ENCODE data around the gene NDC80. TPM values are rescaled to one million over a fixed set of nuclear protein-coding genes. Genes with fewer than 3 reads are reported as not detected.
A peak's percentile ranks its signal among the peaks of the same experiment; 100 is the strongest.

The NDC80 gene
- total and polyA plus RNA-seq, 4 experiments from 2014 or later, result 2.1 to 6.4 (median 5.0) TPM

DNA sequence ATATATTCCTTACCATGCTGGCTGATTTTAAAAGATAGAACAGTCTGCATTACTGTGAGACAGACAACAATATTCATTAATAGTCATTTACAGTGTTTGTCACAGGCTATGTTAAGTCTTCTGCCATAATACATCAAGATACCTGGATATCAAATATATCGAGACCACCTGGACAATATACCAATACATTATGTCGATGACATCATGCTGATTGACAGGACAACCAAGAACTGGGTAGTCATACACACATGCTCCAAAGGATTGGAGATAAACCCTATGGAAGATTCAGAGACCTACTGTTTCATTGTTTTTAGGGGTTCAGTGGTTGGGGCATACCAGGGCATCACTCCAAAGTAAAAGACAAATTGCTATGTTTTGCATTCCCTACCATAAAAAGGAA lies 57.6 kb downstream of the NDC80 start:
- Mint-ChIP-seq H3K27ac (no peak overlapping the region), H3K27me3 (no peaks in the 10 kb centered on the region), H3K36me3 (peaks cover 0 to 5% of the 10 kb centered on the region in 2 donors), H3K9me3 (peaks cover 0 to 5% (median 0%) of the 10 kb centered on the region in 8 donors), H3K4me3 (no peak overlapping the region), H3K4me1 (peaks cover 19 to 41% (median 34%) of the 10 kb centered on the region in 4 donors)
- POLR2A ChIA-PET (ENCODE audit: partially characterized antibody), result no interaction called here
- intact Hi-C loops (cut with micrococcal nuclease), result no loop called here
- no peak for DNase-seq
- no peak overlapping the region for H3K27ac ChIP-seq (ENCODE audit: low read depth, low read length)
- H3K9me3 ChIP-seq (ENCODE audit: control insufficient read depth in 1 of 2, low read length in 2 of 2), result no peaks in the 10 kb centered on the region
- CTCF ChIA-PET (ENCODE audit: partially characterized antibody), result interaction anchor here (3.9 kb wide), 1 partner anchor 7 kb away, joined by 18 read pairs; no protein-coding TSS in a partner anchor
- no peak overlapping the region for H3K4me3 ChIP-seq (ENCODE audit: low read length in 2 of 2)
- no peaks in the 10 kb centered on the region for H3K27me3 ChIP-seq (ENCODE audit: insufficient read depth, low read length)
- H3K4me1 ChIP-seq (ENCODE audit: insufficient read depth, low read length), result peaks cover 22% of the 10 kb centered on the region
- H3K36me3 ChIP-seq (ENCODE audit: insufficient read depth, low read length), result no peaks in the 10 kb centered on the region

DNA sequence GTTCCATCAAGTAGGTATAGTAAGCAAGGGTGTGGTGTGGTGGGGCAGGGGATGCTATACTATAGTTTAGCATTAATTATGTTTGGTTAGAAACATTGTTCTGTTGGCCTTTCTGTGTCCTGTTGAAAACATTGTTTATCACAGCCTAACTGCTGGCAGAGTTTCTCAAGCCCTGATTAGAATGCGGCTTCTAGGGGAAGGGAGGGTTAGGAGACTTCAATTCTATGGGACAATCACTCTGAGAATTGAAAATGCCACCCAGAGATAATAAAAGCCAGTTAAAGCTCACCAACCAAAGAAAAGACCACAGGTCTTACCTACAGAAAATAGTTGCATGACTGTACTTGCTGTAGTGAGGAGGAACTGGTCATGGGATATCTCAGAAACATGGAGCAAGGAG lies 64.2 kb downstream of the NDC80 start:
- ChIA-PET POLR2A (ENCODE audit: partially characterized antibody) (interaction anchor here (1.1 to 12.9 kb wide), 22 partner anchors 8 to 813 kb away, joined by 3 to 698 read pairs (median 11); partner anchors contain the start of genes METTL4, MYL12B, NDC80 and SMCHD1), CTCF (ENCODE audit: partially characterized antibody) (interaction anchor here (1.2 to 8.6 kb wide), 11 partner anchors 8 to 88 kb away, joined by 3 to 75 read pairs (median 11); partner anchors contain the start of genes METTL4, NDC80 and SMCHD1)
- Mint-ChIP-seq H3K27ac (peak overlapping the region in 6 of 7 donors; percentile 97 to 99 (median 98)), H3K36me3 (peaks cover 5 to 6% of the 10 kb centered on the region in 2 donors), H3K4me1 (peaks cover 58 to 96% (median 85%) of the 10 kb centered on the region in 4 donors), H3K4me3 (peak overlapping the region in 7 of 8 donors; percentile 28 to 85 (median 47)), H3K27me3 (peaks cover 0 to 2% of the 10 kb centered on the region in 2 donors), H3K9me3 (peaks cover 0 to 8% (median 0%) of the 10 kb centered on the region in 8 donors)
- Histone ChIP-seq H3K36me3 (ENCODE audit: insufficient read depth, low read length) (no peaks in the 10 kb centered on the region), H3K4me1 (ENCODE audit: insufficient read depth, low read length) (peaks cover 83% of the 10 kb centered on the region), H3K27ac (ENCODE audit: low read depth, low read length) (peak overlapping the region; percentile 87), H3K27me3 (ENCODE audit: insufficient read depth, low read length) (no peaks in the 10 kb centered on the region), H3K9me3 (ENCODE audit: control insufficient read depth in 1 of 2, low read length in 2 of 2) (no peaks in the 10 kb centered on the region), H3K4me3 (ENCODE audit: low read length in 2 of 2) (peak overlapping the region; percentile 4 to 31)
- intact Hi-C loops (cut with micrococcal nuclease), result loop anchor here (5.0 kb wide), 1 partner anchor 48 kb away; no protein-coding TSS in a partner anchor
- DNase-seq, result no peak

DNA sequence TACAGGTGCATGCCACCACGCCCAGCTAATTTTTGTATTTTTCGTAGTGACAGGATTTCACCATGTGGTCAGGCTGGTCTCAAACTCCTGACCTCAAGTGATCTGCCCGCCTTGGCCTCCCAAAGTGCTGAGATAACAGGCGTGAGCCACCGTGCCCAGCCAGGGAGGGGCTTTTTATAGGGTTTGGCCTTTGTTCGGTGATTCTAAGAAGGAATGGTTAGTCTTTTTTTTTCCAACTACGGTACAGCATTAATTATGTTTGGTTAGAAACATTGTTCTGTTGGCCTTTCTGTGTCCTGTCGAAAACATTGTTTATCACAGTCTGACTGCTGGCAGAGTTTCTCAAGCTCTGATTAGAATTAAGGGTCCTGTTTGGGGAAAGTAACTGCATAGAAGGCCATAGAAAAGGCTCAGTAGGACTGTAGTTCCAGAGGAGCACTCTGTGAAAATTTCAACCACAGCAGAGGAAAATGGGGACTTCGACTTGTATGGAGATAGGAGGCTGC lies 64.8 kb downstream of the NDC80 start:
- no peak for DNase-seq
- Mint-ChIP-seq H3K4me3 (peak overlapping the region; percentile 81 to 88 (median 85)), H3K4me1 (peaks cover 61 to 100% (median 88%) of the 10 kb centered on the region in 4 donors), H3K9me3 (peaks cover 0 to 8% (median 0%) of the 10 kb centered on the region in 8 donors), H3K36me3 (peaks cover 5 to 6% of the 10 kb centered on the region in 2 donors), H3K27ac (peak overlapping the region in 6 of 7 donors; percentile 97 to 99 (median 98)), H3K27me3 (peaks cover 0 to 2% of the 10 kb centered on the region in 2 donors)
- ChIA-PET CTCF (ENCODE audit: partially characterized antibody) (interaction anchor here (0.7 to 8.6 kb wide), 21 partner anchors 9 to 89 kb away, joined by 3 to 75 read pairs (median 4); partner anchors contain the start of genes METTL4, NDC80 and SMCHD1), POLR2A (ENCODE audit: partially characterized antibody) (interaction anchor here (0.6 to 12.9 kb wide), 40 partner anchors 9 to 812 kb away, joined by 3 to 698 read pairs (median 8); partner anchors contain the start of genes METTL4, MYL12A, MYL12B and NDC80)
- intact Hi-C loops (cut with micrococcal nuclease), result loop anchor here (1.0 to 5.0 kb wide), 3 partner anchors 31 to 65 kb away; partner anchors contain the start of genes METTL4 and NDC80
- H3K27ac ChIP-seq (ENCODE audit: low read depth, low read length), result peak overlapping the region; percentile 87
- H3K4me1 ChIP-seq (ENCODE audit: insufficient read depth, low read length), result peaks cover 88% of the 10 kb centered on the region
- no peaks in the 10 kb centered on the region for H3K36me3 ChIP-seq (ENCODE audit: insufficient read depth, low read length)
- no peaks in the 10 kb centered on the region for H3K9me3 ChIP-seq (ENCODE audit: control insufficient read depth in 1 of 2, low read length in 2 of 2)
- no peaks in the 10 kb centered on the region for H3K27me3 ChIP-seq (ENCODE audit: insufficient read depth, low read length)
- H3K4me3 ChIP-seq (ENCODE audit: low read length in 2 of 2), result peak overlapping the region; percentile 19 to 31

DNA sequence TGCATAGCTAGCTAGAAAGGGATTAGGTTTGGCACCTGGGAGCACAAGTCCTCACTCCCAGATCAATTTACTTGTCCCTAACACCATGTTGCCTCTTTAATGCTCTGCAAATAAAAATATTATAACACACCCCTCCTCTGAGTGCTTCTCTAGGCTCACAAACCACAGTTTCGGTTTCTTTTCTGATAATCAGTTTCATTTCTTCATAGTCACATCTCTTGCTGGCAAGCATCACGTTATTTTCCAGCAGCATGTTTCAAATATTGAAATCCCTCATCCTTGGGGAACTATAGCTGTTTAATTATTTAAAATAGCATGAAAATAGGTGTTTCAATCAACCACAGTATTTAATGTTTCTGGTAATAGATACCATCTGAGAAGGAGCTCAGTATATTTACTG lies 70.3 kb downstream of the NDC80 start:
- Histone ChIP-seq H3K27ac (ENCODE audit: low read depth, low read length) (peak overlapping the region; percentile 73), H3K36me3 (ENCODE audit: insufficient read depth, low read length) (no peaks in the 10 kb centered on the region), H3K27me3 (ENCODE audit: insufficient read depth, low read length) (no peaks in the 10 kb centered on the region), H3K9me3 (ENCODE audit: control insufficient read depth in 1 of 2, low read length in 2 of 2) (no peaks in the 10 kb centered on the region), H3K4me1 (ENCODE audit: insufficient read depth, low read length) (peaks cover 86% of the 10 kb centered on the region), H3K4me3 (ENCODE audit: low read length in 2 of 2) (peak overlapping the region in 1 of 2 donors; percentile 8)
- peaks cover 0 to 4% of the 10 kb centered on the region in 2 donors for H3K36me3 Mint-ChIP-seq
- POLR2A ChIA-PET (ENCODE audit: partially characterized antibody), result interaction anchor here (0.9 to 12.9 kb wide), 7 partner anchors 10 to 620 kb away, joined by 3 to 698 read pairs (median 14); partner anchors contain the start of genes METTL4, MYL12B, NDC80 and SMCHD1
- peak overlapping the region in 3 of 7 donors; percentile 96 to 97 (median 96) for H3K27ac Mint-ChIP-seq
- intact Hi-C loops (cut with micrococcal nuclease), result loop anchor here (1.0 kb wide), 1 partner anchor 14 kb away; the partner anchor contains the start of gene SMCHD1
- CTCF ChIA-PET (ENCODE audit: partially characterized antibody), result interaction anchor here (1.0 to 8.6 kb wide), 3 partner anchors 12 to 70 kb away, joined by 3 to 75 read pairs (median 5); partner anchors contain the start of genes METTL4, NDC80 and SMCHD1
- peak overlapping the region; percentile 73 to 89 (median 84) for H3K4me3 Mint-ChIP-seq
- DNase-seq, result peak in 4 of 5 donors; percentile 52 to 67 (median 59)
- peaks cover 32 to 55% (median 45%) of the 10 kb centered on the region in 4 donors for H3K4me1 Mint-ChIP-seq
- H3K27me3 Mint-ChIP-seq, result peaks cover 0 to 2% of the 10 kb centered on the region in 2 donors
- peaks cover 0 to 2% (median 0%) of the 10 kb centered on the region in 8 donors for H3K9me3 Mint-ChIP-seq

DNA sequence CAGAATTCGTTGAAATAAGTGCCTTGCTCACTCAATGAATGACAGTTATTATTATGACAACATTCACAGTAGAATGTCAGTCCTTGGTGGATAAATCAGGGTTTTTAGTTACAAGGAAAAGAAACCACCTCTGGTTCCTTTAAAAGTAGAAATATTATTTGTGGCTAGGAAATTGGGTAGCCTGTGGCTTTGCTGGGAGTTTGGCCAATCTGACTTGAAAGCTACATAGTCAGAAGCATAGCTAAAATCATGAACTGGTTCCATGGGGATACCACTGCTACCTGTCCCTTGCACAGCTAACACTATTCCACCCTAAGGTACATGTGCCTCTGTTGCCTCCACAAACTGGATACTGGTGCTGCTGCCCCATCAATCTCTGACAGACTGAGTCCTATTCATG lies 71.4 kb downstream of the NDC80 start:
- no peaks in the 10 kb centered on the region for H3K27me3 Mint-ChIP-seq
- intact Hi-C loops (cut with micrococcal nuclease), result no loop called here
- no peaks in the 10 kb centered on the region for H3K9me3 Mint-ChIP-seq
- H3K36me3 Mint-ChIP-seq, result no peaks in the 10 kb centered on the region
- DNase-seq, result no peak
- H3K4me1 Mint-ChIP-seq, result peaks cover 26 to 48% (median 37%) of the 10 kb centered on the region in 4 donors
- Histone ChIP-seq H3K4me3 (ENCODE audit: low read length in 2 of 2) (peak overlapping the region in 1 of 2 donors; percentile 8), H3K4me1 (ENCODE audit: insufficient read depth, low read length) (peaks cover 84% of the 10 kb centered on the region), H3K27ac (ENCODE audit: low read depth, low read length) (peak overlapping the region; percentile 73), H3K27me3 (ENCODE audit: insufficient read depth, low read length) (no peaks in the 10 kb centered on the region), H3K36me3 (ENCODE audit: insufficient read depth, low read length) (no peaks in the 10 kb centered on the region), H3K9me3 (ENCODE audit: control insufficient read depth in 1 of 2, low read length in 2 of 2) (no peaks in the 10 kb centered on the region)
- H3K27ac Mint-ChIP-seq, result no peak overlapping the region
- CTCF ChIA-PET (ENCODE audit: partially characterized antibody), result interaction anchor here (8.6 kb wide), 1 partner anchor 15 kb away, joined by 75 read pairs; the partner anchor contains the start of gene SMCHD1
- POLR2A ChIA-PET (ENCODE audit: partially characterized antibody), result interaction anchor here (1.0 to 12.9 kb wide), 6 partner anchors 8 to 70 kb away, joined by 3 to 698 read pairs (median 27); partner anchors contain the start of genes METTL4, NDC80 and SMCHD1
- H3K4me3 Mint-ChIP-seq, result peak overlapping the region in 3 of 8 donors; percentile 32 to 65 (median 33)

DNA sequence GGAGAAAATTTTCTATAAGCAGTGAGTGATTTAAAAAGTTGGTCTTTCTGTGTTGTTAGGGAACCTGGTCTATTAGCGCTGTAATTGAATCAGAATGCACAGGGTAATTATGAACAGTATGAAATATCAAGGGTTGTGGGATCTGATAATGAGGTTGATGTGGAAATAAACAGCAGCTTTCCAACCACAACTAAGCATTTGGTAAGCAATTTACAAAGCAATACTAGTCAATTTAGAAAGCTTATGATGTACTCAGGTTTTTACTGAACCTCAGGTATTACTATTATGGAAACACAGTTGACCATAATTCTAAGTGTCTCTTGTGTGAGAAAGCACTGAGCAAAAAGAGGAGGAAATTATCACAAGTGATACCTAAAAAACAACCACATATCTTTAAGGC lies 73.2 kb downstream of the NDC80 start:
- POLR2A ChIA-PET (ENCODE audit: partially characterized antibody), result interaction anchor here (0.7 to 12.9 kb wide), 6 partner anchors 8 to 88 kb away, joined by 3 to 698 read pairs (median 12); partner anchors contain the start of genes METTL4, NDC80 and SMCHD1
- H3K36me3 ChIP-seq (ENCODE audit: insufficient read depth, low read length), result no peaks in the 10 kb centered on the region
- peak overlapping the region; percentile 8 for H3K27ac ChIP-seq (ENCODE audit: low read depth, low read length)
- DNase-seq, result peak in 3 of 5 donors; percentile 52 to 55 (median 53)
- Mint-ChIP-seq H3K4me3 (no peak overlapping the region), H3K36me3 (no peaks in the 10 kb centered on the region), H3K27ac (no peak overlapping the region), H3K9me3 (no peaks in the 10 kb centered on the region), H3K27me3 (no peaks in the 10 kb centered on the region), H3K4me1 (peaks cover 15 to 31% (median 21%) of the 10 kb centered on the region in 4 donors)
- H3K4me1 ChIP-seq (ENCODE audit: insufficient read depth, low read length), result peaks cover 67% of the 10 kb centered on the region
- H3K27me3 ChIP-seq (ENCODE audit: insufficient read depth, low read length), result no peaks in the 10 kb centered on the region
- H3K9me3 ChIP-seq (ENCODE audit: control insufficient read depth in 1 of 2, low read length in 2 of 2), result no peaks in the 10 kb centered on the region
- H3K4me3 ChIP-seq (ENCODE audit: low read length in 2 of 2), result no peak overlapping the region
- CTCF ChIA-PET (ENCODE audit: partially characterized antibody), result interaction anchor here (0.6 to 1.7 kb wide), 3 partner anchors 9 to 580 kb away, joined by 4 to 5 read pairs (median 4); no protein-coding TSS in a partner anchor
- intact Hi-C loops (cut with micrococcal nuclease), result no loop called here

Measured in CD4-positive, alpha-beta memory T cell (primary cell).